GM12874 (cell line): ENCODE results near the gene CAVIN2.

Experiments used
- TF ChIP-seq, protein P1 (sequence below): IDR thresholded peaks from 2 replicates; pipeline ENCODE4 v1.5.1; 2011; ENCODE audit warnings: low read depth, mild to moderate bottlenecking, control low read depth, low read length, moderate library complexity; ENCODE audit not compliant: insufficient read depth

The CAVIN2 gene

GRCh38 chr2:191870744-191871143 is 23.9 kb upstream of the CAVIN2 start:
- TF ChIP-seq, protein P1, sequence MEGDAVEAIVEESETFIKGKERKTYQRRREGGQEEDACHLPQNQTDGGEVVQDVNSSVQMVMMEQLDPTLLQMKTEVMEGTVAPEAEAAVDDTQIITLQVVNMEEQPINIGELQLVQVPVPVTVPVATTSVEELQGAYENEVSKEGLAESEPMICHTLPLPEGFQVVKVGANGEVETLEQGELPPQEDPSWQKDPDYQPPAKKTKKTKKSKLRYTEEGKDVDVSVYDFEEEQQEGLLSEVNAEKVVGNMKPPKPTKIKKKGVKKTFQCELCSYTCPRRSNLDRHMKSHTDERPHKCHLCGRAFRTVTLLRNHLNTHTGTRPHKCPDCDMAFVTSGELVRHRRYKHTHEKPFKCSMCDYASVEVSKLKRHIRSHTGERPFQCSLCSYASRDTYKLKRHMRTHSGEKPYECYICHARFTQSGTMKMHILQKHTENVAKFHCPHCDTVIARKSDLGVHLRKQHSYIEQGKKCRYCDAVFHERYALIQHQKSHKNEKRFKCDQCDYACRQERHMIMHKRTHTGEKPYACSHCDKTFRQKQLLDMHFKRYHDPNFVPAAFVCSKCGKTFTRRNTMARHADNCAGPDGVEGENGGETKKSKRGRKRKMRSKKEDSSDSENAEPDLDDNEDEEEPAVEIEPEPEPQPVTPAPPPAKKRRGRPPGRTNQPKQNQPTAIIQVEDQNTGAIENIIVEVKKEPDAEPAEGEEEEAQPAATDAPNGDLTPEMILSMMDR: peak; percentile 21; the same call in 1 of the 2 replicates

DNA sequence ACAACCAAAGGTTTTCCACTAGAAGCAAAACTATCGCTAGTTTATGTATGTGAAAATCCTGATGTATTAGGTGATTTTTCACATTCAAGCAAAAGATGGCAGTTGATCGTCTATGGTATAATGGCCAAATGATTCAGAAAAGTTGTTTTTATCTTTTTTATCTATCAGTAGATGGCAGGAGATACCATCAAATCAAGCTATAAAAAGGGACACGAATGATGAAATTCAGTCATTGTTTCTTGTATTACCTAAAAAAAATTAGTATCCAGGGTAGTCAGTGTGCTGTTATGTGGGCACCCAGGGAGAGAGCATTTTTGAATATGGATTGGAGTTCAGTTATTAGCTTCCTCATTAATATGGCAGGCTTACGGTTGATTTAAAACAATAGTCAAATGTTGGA is 22.9 kb upstream of the CAVIN2 start:
- TF ChIP-seq, protein P1: no peak

GRCh38 chr2:191869178-191869577 is 22.3 kb upstream of the CAVIN2 start:
- TF ChIP-seq, protein P1: peak; percentile 53

- TF ChIP-seq, protein P1: no peak
These were observed 20.6 kb upstream of the CAVIN2 start for GRCh38 chr2:191867507-191867847.

DNA sequence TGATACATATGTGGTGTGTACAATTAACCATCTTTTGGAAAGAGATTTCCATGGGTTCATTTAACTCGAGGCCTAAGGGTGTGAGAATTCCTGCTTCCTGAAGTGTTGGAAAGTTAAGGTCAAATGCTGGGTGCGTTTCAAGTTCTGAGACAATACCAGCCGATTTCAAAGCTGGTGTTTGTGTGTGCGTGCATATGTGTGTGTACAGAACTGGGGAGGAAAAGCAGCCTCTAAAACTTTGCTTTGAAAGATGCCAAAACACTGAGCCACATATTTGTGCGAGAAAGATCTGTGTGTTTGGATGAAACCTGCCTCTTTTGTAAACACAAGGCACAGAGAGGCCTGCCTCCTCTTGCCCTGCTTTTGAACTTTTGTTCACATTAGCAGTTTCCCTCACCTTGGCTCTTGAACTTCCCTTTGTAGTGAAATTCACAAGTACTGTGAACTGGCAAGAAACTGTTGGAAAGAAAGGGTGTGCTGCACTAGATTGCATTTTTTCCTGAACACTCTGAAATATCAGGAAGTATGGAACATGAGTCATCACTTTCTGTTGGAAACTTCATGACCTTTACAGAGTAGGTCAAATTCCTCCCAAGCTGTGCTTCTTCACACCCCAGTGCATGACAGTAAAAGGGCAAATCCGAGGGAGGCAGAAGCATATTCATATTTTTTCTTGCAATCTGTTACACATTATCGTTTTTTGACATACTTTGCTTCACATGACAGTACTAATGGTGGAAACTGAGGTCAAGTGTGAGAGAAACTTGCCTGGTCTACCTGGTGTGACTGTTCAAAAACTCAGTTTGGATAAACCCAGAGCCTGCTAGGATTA is 20.0 kb upstream of the CAVIN2 start:
- TF ChIP-seq, protein P1: no peak

- TF ChIP-seq, protein P1: no peak
These were observed 19.3 kb upstream of the CAVIN2 start for GRCh38 chr2:191866195-191866594.

DNA sequence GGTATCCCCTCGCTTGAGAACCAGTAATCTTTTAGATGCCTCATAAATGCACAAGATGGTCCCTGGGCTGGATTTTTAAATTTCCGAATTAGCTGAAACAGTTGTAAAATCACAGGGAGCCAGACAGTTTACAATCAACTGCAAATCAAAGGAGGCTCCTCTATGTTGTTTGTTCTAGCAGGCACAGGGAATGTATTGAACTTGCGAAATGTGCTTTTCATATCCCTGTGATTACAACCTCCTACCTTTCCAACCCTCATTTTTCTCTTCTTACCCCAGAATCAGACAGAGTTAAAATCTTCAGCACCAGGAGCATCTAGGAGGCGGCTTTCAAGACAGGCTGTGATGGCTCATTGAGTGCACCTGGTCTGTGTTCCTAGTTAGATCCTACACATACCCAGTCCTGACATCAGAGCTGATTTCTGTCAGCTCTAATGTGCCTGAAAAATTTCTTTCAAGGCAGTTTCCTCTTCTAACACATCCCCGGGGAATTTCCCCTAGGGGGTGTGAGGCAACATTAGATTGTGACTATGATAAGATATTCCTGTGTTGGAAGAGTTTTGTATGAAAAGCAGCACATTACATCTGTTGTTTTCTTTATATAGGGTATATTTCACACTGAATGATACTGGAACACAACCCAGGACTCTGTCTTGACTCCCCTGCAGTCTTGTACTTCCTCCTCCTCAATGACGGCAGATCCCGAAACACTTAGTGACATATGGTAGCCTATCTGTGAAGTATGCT is 17.9 kb upstream of the CAVIN2 start:
- TF ChIP-seq, protein P1: no peak
